Measurements from ENCODE around the gene DIS3L2. TPM values are rescaled to one million over a fixed set of nuclear protein-coding genes. Genes with fewer than 3 reads are reported as not detected.

The DIS3L2 gene
- total and polyA plus RNA-seq, 7 donors: 10.7 to 20.8 (median 16.0) TPM

DNA sequence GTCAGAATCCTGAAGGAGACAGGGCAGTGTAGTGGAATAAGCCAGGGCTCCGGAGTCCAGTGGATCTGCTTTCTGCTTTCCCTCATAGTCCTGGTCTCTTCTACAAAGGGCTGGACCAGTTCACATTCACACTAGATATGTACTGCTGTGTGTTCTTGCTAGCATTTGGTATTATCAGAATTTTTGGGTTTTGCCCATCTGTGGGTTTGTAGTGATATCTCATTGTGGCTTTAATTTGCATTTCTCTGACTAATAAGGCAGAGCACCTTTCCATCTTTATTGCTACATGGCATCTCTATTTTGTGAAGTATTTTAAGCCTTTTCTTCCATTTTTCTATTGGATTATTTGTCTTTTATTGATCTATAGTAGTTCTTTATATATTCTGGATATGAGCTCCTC lies 114.8 kb downstream of the DIS3L2 start:
- ATAC-seq (peak in 1 of 4 donors; percentile 35), DNase-seq (no peak)
- Histone ChIP-seq H3K4me1 (peaks cover 35% of the 10 kb centered on the region), H3K27ac (no peak overlapping the region), H3K9me3 (no peaks in the 10 kb centered on the region), H3K27me3 (ENCODE audit: insufficient read depth in 3 of 3, low read length in 2 of 3) (no peaks in the 10 kb centered on the region), H3K4me3 (no peak overlapping the region), H3K36me3 (ENCODE audit: insufficient read depth in 1 of 2, low read depth in 1 of 2) (no peaks in the 10 kb centered on the region)
- WGBS, 3 donors: 93 to 100% (median 100%) methylated on average over 1 of the region's 1 CpG
- intact Hi-C loops (cut with DNase I): no loop called here
- no peak for TF ChIP-seq CTCF (IDR thresholded peaks at IDR 0.05)

DNA sequence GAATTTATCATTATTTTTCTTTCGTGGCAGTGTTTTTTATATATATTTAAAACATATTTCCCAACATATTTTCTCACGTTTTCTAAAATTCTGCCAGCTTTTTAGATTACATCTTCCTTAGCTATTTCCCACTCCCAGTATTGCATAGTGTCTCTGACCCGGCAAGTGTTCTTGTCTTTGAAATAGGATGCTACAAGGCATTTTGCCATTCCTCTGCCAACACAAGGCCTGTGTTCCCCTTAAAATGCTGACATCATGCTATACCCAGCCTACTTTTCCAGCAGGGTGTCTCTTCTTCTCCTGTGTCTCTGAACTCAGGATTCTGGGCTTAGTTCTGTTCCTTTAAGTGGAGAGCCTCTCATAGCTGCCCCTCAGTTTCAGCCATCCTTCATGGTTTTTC lies 115.2 kb downstream of the DIS3L2 start:
- H3K27ac ChIP-seq: no peak overlapping the region
- no peaks in the 10 kb centered on the region for H3K36me3 ChIP-seq (ENCODE audit: insufficient read depth in 1 of 2, low read depth in 1 of 2)
- no peak for TF ChIP-seq CTCF (IDR thresholded peaks at IDR 0.05)
- ATAC-seq: peak; percentile 71 to 93 (median 89)
- no peak for DNase-seq
- intact Hi-C loops (cut with DNase I): no loop called here
- no peaks in the 10 kb centered on the region for H3K27me3 ChIP-seq (ENCODE audit: insufficient read depth in 3 of 3, low read length in 2 of 3)
- H3K9me3 ChIP-seq: no peaks in the 10 kb centered on the region
- 60 to 77% (median 60%) methylated on average over 3 of the region's 3 CpGs for WGBS, 3 donors
- no peak overlapping the region for H3K4me3 ChIP-seq
- peaks cover 35% of the 10 kb centered on the region for H3K4me1 ChIP-seq

DNA sequence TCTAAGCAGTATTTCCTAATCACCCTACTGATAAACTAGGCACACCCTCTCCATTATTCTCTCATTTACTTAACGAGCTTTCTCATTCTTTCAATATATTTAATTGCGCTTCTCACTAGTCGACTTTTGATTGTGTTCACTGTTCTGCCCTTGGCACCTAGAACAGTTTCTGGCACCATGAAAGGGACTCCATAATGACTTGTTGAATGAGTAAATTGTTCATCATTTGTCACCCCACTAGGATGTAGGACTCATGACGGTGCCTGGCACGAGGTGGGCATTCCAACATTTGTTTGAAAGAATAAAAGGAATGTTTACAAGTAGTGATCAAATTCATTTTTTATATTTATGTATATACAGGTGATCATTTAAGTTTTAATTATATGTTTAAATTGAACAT lies 123.7 kb downstream of the DIS3L2 start:
- no peaks in the 10 kb centered on the region for H3K9me3 ChIP-seq
- 61 to 64% (median 62%) methylated on average over 5 of the region's 5 CpGs for WGBS, 3 donors
- no peaks in the 10 kb centered on the region for H3K27me3 ChIP-seq (ENCODE audit: insufficient read depth in 3 of 3, low read length in 2 of 3)
- no peaks in the 10 kb centered on the region for H3K4me1 ChIP-seq
- ATAC-seq (no peak), DNase-seq (no peak)
- no peak overlapping the region for H3K27ac ChIP-seq
- intact Hi-C loops (cut with DNase I): no loop called here
- peaks cover 0 to 14% of the 10 kb centered on the region in 2 donors for H3K36me3 ChIP-seq (ENCODE audit: insufficient read depth in 1 of 2, low read depth in 1 of 2)
- H3K4me3 ChIP-seq: no peak overlapping the region
- TF ChIP-seq CTCF (IDR thresholded peaks at IDR 0.05): no peak

GRCh38 chr2:232085826-232086425 lies 124.4 kb downstream of the DIS3L2 start:
- no peak overlapping the region for H3K27ac ChIP-seq
- 91 to 97% (median 95%) methylated on average over 16 of the region's 16 CpGs for WGBS, 3 donors
- intact Hi-C loops (cut with DNase I): no loop called here
- no peaks in the 10 kb centered on the region for H3K4me1 ChIP-seq
- no peaks in the 10 kb centered on the region for H3K9me3 ChIP-seq
- H3K27me3 ChIP-seq (ENCODE audit: insufficient read depth in 3 of 3, low read length in 2 of 3): no peaks in the 10 kb centered on the region
- no peak overlapping the region for H3K4me3 ChIP-seq
- peaks cover 2 to 14% of the 10 kb centered on the region in 2 donors for H3K36me3 ChIP-seq (ENCODE audit: insufficient read depth in 1 of 2, low read depth in 1 of 2)
- TF ChIP-seq CTCF (IDR thresholded peaks at IDR 0.05): no peak
- ATAC-seq: no peak
- no peak for DNase-seq

DNA sequence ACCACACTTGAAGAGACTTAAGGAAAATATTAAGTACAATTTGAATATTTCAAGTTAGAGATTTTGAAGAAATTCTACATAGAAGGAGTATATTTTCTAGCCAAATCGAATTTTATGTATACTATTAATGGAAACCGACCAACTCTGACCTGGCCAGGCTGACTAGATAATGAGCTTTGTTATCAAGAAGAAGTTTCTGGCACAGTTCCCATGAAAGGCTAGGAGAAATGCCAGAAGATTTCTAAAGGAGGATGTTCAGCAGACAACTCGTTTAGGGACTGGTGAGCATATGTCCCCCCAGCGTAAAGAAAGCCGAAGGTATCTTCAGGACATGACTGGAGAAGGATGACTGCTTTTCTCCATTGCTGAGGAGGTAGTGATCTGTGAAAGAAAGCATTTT lies 127.3 kb downstream of the DIS3L2 start:
- DNase-seq (no peak), ATAC-seq (no peak)
- Histone ChIP-seq H3K4me1 (no peaks in the 10 kb centered on the region), H3K27me3 (ENCODE audit: insufficient read depth in 3 of 3, low read length in 2 of 3) (no peaks in the 10 kb centered on the region), H3K9me3 (no peaks in the 10 kb centered on the region), H3K4me3 (no peak overlapping the region), H3K27ac (no peak overlapping the region), H3K36me3 (ENCODE audit: insufficient read depth in 1 of 2, low read depth in 1 of 2) (peaks cover 2 to 14% of the 10 kb centered on the region in 2 donors)
- TF ChIP-seq CTCF (IDR thresholded peaks at IDR 0.05): no peak
- WGBS, 3 donors: 66 to 77% (median 70%) methylated on average over 5 of the region's 5 CpGs
- intact Hi-C loops (cut with DNase I): no loop called here
